Endodermal cell (in vitro differentiated cells): Measurements from ENCODE around the gene ATXN7. TPM values are rescaled to one million over a fixed set of nuclear protein-coding genes. Genes with fewer than 3 reads are reported as not detected.

Experiments used
- DNase-seq: peaks from one replicate; pipeline ENCODE4 v3.0.0-alpha.2; 2017
- H3K27ac ChIP-seq: 2 replicates; pipeline ENCODE4 v1.5.1; 2013; ENCODE audit warnings: mild to moderate bottlenecking, low read depth, low read length, moderate library complexity
- H3K27me3 ChIP-seq: 2 replicates; pipeline ENCODE4 v1.6.1; 2013; ENCODE audit warnings: mild to moderate bottlenecking, low read length, moderate library complexity; ENCODE audit not compliant: insufficient read depth, control insufficient read depth, poor library complexity, severe bottlenecking
- H3K36me3 ChIP-seq: 2 replicates; pipeline ENCODE4 v1.7.0; 2013; ENCODE audit warnings: mild to moderate bottlenecking, low read length, moderate library complexity; ENCODE audit not compliant: control insufficient read depth, insufficient read depth
- H3K4me1 ChIP-seq: one replicate; pipeline ENCODE4 v1.7.0; 2013; ENCODE audit warnings: low read length; ENCODE audit not compliant: control insufficient read depth, insufficient read depth
- H3K4me3 ChIP-seq: 2 replicates; pipeline ENCODE4 v1.5.1; 2013; ENCODE audit warnings: mild to moderate bottlenecking, low read length, moderate library complexity
- H3K9ac ChIP-seq: 2 replicates; pipeline ENCODE4 v1.6.1; 2013; ENCODE audit warnings: mild to moderate bottlenecking, low read length, moderate library complexity; ENCODE audit not compliant: poor library complexity, severe bottlenecking; ENCODE audit errors: extremely low read depth
- H3K9me3 ChIP-seq: 2 replicates; pipeline ENCODE4 v1.6.1; 2013; ENCODE audit warnings: mild to moderate bottlenecking, low read length, moderate library complexity; ENCODE audit not compliant: control insufficient read depth
- H3K27ac Mint-ChIP-seq: 2 replicates; pipeline ENCODE4 v1.8.0; 2020; ENCODE audit warnings: mixed read lengths
- H3K27me3 Mint-ChIP-seq: 2 replicates; pipeline ENCODE4 v1.8.0; 2021; ENCODE audit warnings: mild to moderate bottlenecking, mixed read lengths; ENCODE audit not compliant: insufficient read depth
- H3K36me3 Mint-ChIP-seq: 2 replicates; pipeline ENCODE4 v1.8.0; 2020; ENCODE audit warnings: low read depth, mixed read lengths
- H3K4me1 Mint-ChIP-seq: 2 replicates; pipeline ENCODE4 v1.8.0; 2020; ENCODE audit warnings: mixed read lengths
- H3K4me3 Mint-ChIP-seq: 2 replicates; pipeline ENCODE4 v1.8.0; 2020; ENCODE audit warnings: mild to moderate bottlenecking, moderate library complexity, mixed read lengths
- H3K9me3 Mint-ChIP-seq: 2 replicates; pipeline ENCODE4 v1.8.0; 2020; ENCODE audit warnings: mild to moderate bottlenecking, mixed read lengths
- CTCF ChIP-seq: fragments of 200-600 bp; sonication (generic); conservative IDR thresholded peaks from 2 replicates; pipeline ENCODE4 v1.5.0; 2021; ENCODE audit warnings: antibody characterized with exemption, mild to moderate bottlenecking
- WGBS, 2 experiments: methylation state at CpG; one replicate each; pipeline versions ENCODE4 v1.1.5 to v1.1.7; 2013; ENCODE audit warnings: missing lambda C conversion rate in 2 of 2, mixed read lengths in 1 of 2; ENCODE audit not compliant: insufficient coverage in 1 of 2, insufficient read length in 1 of 2; 5-methylcytosine and 5-hydroxymethylcytosine counted together
- total RNA-seq, 2 donors: library from RNA; stranded (reverse); fragmentation: NEBNext Ultra II Directional in 1 of 2; extraction: Animal tissue kit (Norgen Biotek cat#: 25700) in 1 of 2; gene quantifications; 2 replicates in 1 of 2; 3 replicates in 1 of 2; pipeline ENCODE4 v1.2.1, GENCODE V29; 2021

ATXN7 gene
- total RNA-seq, 2 donors from 2014 or later: 28.1 to 28.8 TPM

- no peaks in the 10 kb centered on the region for H3K9me3 ChIP-seq
- Mint-ChIP-seq H3K4me1 (peaks cover 18% of the 10 kb centered on the region), H3K9me3 (no peaks in the 10 kb centered on the region), H3K4me3 (no peak overlapping the region), H3K27me3 (no peaks in the 10 kb centered on the region), H3K27ac (no peak overlapping the region), H3K36me3 (peaks cover 34% of the 10 kb centered on the region)
- 88 to 95% methylated on average over 4 of the region's 4 CpGs for WGBS, 2 experiments
- no peak overlapping the region for H3K27ac ChIP-seq
- H3K4me1 ChIP-seq: peaks cover 9% of the 10 kb centered on the region
- TF ChIP-seq CTCF: no peak
- H3K27me3 ChIP-seq: no peaks in the 10 kb centered on the region
- no peak for DNase-seq
- peaks cover 59% of the 10 kb centered on the region for H3K36me3 ChIP-seq
- no peak overlapping the region for H3K4me3 ChIP-seq
- no peak overlapping the region for H3K9ac ChIP-seq
Measured at GRCh38 chr3:63977893-63978292, 114.2 kb downstream of the ATXN7 start.

GRCh38 chr3:63979093-63979885 lies 115.6 kb downstream of the ATXN7 start:
- H3K9me3 ChIP-seq: no peaks in the 10 kb centered on the region
- 92 to 94% methylated on average over 8 to 12 of the region's 12 CpGs for WGBS, 2 experiments
- no peak for DNase-seq
- peaks cover 10% of the 10 kb centered on the region for H3K4me1 Mint-ChIP-seq
- H3K9me3 Mint-ChIP-seq: no peaks in the 10 kb centered on the region
- H3K4me3 Mint-ChIP-seq: no peak overlapping the region
- no peaks in the 10 kb centered on the region for H3K27me3 ChIP-seq
- no peak overlapping the region for H3K27ac ChIP-seq
- H3K27me3 Mint-ChIP-seq: no peaks in the 10 kb centered on the region
- H3K27ac Mint-ChIP-seq: no peak overlapping the region
- peaks cover 33% of the 10 kb centered on the region for H3K36me3 Mint-ChIP-seq
- peaks cover 55% of the 10 kb centered on the region for H3K36me3 ChIP-seq
- no peak for TF ChIP-seq CTCF
- peaks cover 3% of the 10 kb centered on the region for H3K4me1 ChIP-seq
- H3K9ac ChIP-seq: no peak overlapping the region
- H3K4me3 ChIP-seq: no peak overlapping the region

GRCh38 chr3:63980019-63980418 lies 116.4 kb downstream of the ATXN7 start:
- Mint-ChIP-seq H3K27ac (no peak overlapping the region), H3K9me3 (no peaks in the 10 kb centered on the region), H3K4me1 (peaks cover 10% of the 10 kb centered on the region), H3K27me3 (no peaks in the 10 kb centered on the region), H3K36me3 (peaks cover 37% of the 10 kb centered on the region), H3K4me3 (no peak overlapping the region)
- Histone ChIP-seq H3K4me1 (peaks cover 3% of the 10 kb centered on the region), H3K27ac (no peak overlapping the region), H3K9me3 (no peaks in the 10 kb centered on the region), H3K27me3 (no peaks in the 10 kb centered on the region), H3K36me3 (peaks cover 56% of the 10 kb centered on the region), H3K9ac (no peak overlapping the region), H3K4me3 (no peak overlapping the region)
- no peak for DNase-seq
- WGBS, 2 experiments: 99 to 100% methylated on average over 2 of the region's 2 CpGs
- no peak for TF ChIP-seq CTCF
